Immature natural killer cell (primary cell): Measurements from ENCODE around the gene MPZL2. TPM values are rescaled to one million over a fixed set of nuclear protein-coding genes. Genes with fewer than 3 reads are reported as not detected.

Source experiments
- DNase-seq, 3 donors: peaks; one replicate each; pipeline ENCODE4 v3.0.0; 2022; ENCODE audit warnings: mixed read lengths in 1 of 3
- H3K27ac Mint-ChIP-seq, 6 donors: one replicate each; pipeline ENCODE4 v1.8.0; 2020; ENCODE audit warnings: mixed read lengths in 6 of 6, mild to moderate bottlenecking in 5 of 6, inconsistent platforms in 4 of 6, moderate library complexity in 3 of 6
- H3K27me3 Mint-ChIP-seq, 3 donors: one replicate each; pipeline ENCODE4 v1.8.0; 2020 to 2021; ENCODE audit warnings: low read depth in 3 of 3, mild to moderate bottlenecking in 3 of 3, mixed read lengths in 3 of 3, moderate library complexity in 3 of 3, inconsistent platforms in 1 of 3
- H3K36me3 Mint-ChIP-seq, 3 donors: one replicate each; pipeline ENCODE4 v1.8.0; 2020; ENCODE audit warnings: mixed read lengths in 3 of 3, inconsistent platforms in 2 of 3, mild to moderate bottlenecking in 2 of 3
- H3K4me1 Mint-ChIP-seq, 2 donors: one replicate each; pipeline ENCODE4 v1.8.0; 2020; ENCODE audit warnings: inconsistent platforms in 2 of 2, mild to moderate bottlenecking in 2 of 2, mixed read lengths in 2 of 2, moderate library complexity in 1 of 2
- H3K4me3 Mint-ChIP-seq, 5 donors: one replicate each; pipeline ENCODE4 v1.8.0; 2020; ENCODE audit warnings: mild to moderate bottlenecking in 5 of 5, mixed read lengths in 5 of 5, inconsistent platforms in 3 of 5, moderate library complexity in 3 of 5
- H3K9me3 Mint-ChIP-seq, 6 donors: one replicate each; pipeline ENCODE4 v1.8.0; 2020; ENCODE audit warnings: mild to moderate bottlenecking in 6 of 6, mixed read lengths in 6 of 6, inconsistent platforms in 4 of 6, moderate library complexity in 3 of 6
- polyA plus RNA-seq, 3 donors: library from polyadenylated mRNA; unstranded; fragments of 300-500 nt; fragmentation: Illumina TruSeq; gene quantifications; one replicate each; pipeline ENCODE4 v1.2.3, GENCODE V29; 2021

Gene MPZL2
- polyA plus RNA-seq, 3 donors from 2014 or later, result 0.17 to 1.5 (median 0.49) TPM

GRCh38 chr11:118232659-118233058 is 31.4 kb downstream of the MPZL2 start:
- H3K4me1 Mint-ChIP-seq, result no peaks in the 10 kb centered on the region
- no peak overlapping the region for H3K27ac Mint-ChIP-seq
- H3K36me3 Mint-ChIP-seq, result peaks cover 14 to 31% (median 18%) of the 10 kb centered on the region in 3 donors
- H3K9me3 Mint-ChIP-seq, result no peaks in the 10 kb centered on the region
- H3K27me3 Mint-ChIP-seq, result peaks cover 0 to 4% (median 2%) of the 10 kb centered on the region in 3 donors
- DNase-seq, result no peak
- no peak overlapping the region for H3K4me3 Mint-ChIP-seq

- Mint-ChIP-seq H3K9me3 (no peaks in the 10 kb centered on the region), H3K36me3 (peaks cover 16 to 33% (median 18%) of the 10 kb centered on the region in 3 donors), H3K27me3 (peaks cover 2 to 15% (median 4%) of the 10 kb centered on the region in 3 donors), H3K4me3 (no peak overlapping the region), H3K27ac (no peak overlapping the region), H3K4me1 (no peaks in the 10 kb centered on the region)
- DNase-seq, result no peak
Measured at GRCh38 chr11:118231461-118231860, 32.6 kb downstream of the MPZL2 start.

GRCh38 chr11:118230088-118230487 is 34.0 kb downstream of the MPZL2 start:
- Mint-ChIP-seq H3K4me1 (peaks cover 6% of the 10 kb centered on the region in 2 donors), H3K9me3 (no peaks in the 10 kb centered on the region), H3K36me3 (peaks cover 8 to 26% (median 14%) of the 10 kb centered on the region in 3 donors), H3K27ac (peak overlapping the region in 5 of 6 donors; percentile 31 to 47 (median 32)), H3K4me3 (peak overlapping the region in 4 of 5 donors; percentile 14 to 83 (median 72)), H3K27me3 (peaks cover 5 to 22% (median 6%) of the 10 kb centered on the region in 3 donors)
- peak; percentile 63 to 65 (median 65) for DNase-seq

- no peaks in the 10 kb centered on the region for H3K9me3 Mint-ChIP-seq
- DNase-seq, result no peak
- peaks cover 5 to 24% (median 6%) of the 10 kb centered on the region in 3 donors for H3K27me3 Mint-ChIP-seq
- peaks cover 13 to 14% of the 10 kb centered on the region in 2 donors for H3K4me1 Mint-ChIP-seq
- H3K36me3 Mint-ChIP-seq, result peaks cover 5 to 21% (median 9%) of the 10 kb centered on the region in 3 donors
- H3K27ac Mint-ChIP-seq, result peak overlapping the region in 5 of 6 donors; percentile 32 to 80 (median 54)
- peak overlapping the region; percentile 61 to 86 (median 77) for H3K4me3 Mint-ChIP-seq
Measured at GRCh38 chr11:118229274-118229847, 34.7 kb downstream of the MPZL2 start.

GRCh38 chr11:118227865-118228785 is 36.0 kb downstream of the MPZL2 start:
- Mint-ChIP-seq H3K4me3 (peak overlapping the region; percentile 55 to 90 (median 86)), H3K4me1 (peaks cover 22 to 25% of the 10 kb centered on the region in 2 donors), H3K9me3 (no peaks in the 10 kb centered on the region), H3K36me3 (peaks cover 4 to 12% (median 5%) of the 10 kb centered on the region in 3 donors), H3K27ac (peak overlapping the region; percentile 72 to 95 (median 90)), H3K27me3 (peaks cover 5 to 24% (median 6%) of the 10 kb centered on the region in 3 donors)
- DNase-seq, result peak; percentile 82 to 86 (median 84)

- Mint-ChIP-seq H3K36me3 (peaks cover 0 to 6% (median 5%) of the 10 kb centered on the region in 3 donors), H3K27ac (peak overlapping the region; percentile 72 to 95 (median 90)), H3K4me1 (peaks cover 22 to 25% of the 10 kb centered on the region in 2 donors), H3K27me3 (peaks cover 5 to 24% (median 6%) of the 10 kb centered on the region in 3 donors), H3K9me3 (peaks cover 0 to 1% (median 0%) of the 10 kb centered on the region in 6 donors), H3K4me3 (peak overlapping the region; percentile 55 to 90 (median 86))
- peak in 1 of 3 donors; percentile 41 for DNase-seq
Measured at GRCh38 chr11:118226781-118227180, 37.3 kb downstream of the MPZL2 start.

GRCh38 chr11:118226296-118226695 is 37.8 kb downstream of the MPZL2 start:
- peaks cover 0 to 1% (median 0%) of the 10 kb centered on the region in 6 donors for H3K9me3 Mint-ChIP-seq
- H3K4me3 Mint-ChIP-seq, result peak overlapping the region; percentile 55 to 90 (median 86)
- peaks cover 5 to 24% (median 6%) of the 10 kb centered on the region in 3 donors for H3K27me3 Mint-ChIP-seq
- H3K27ac Mint-ChIP-seq, result peak overlapping the region in 5 of 6 donors; percentile 72 to 92 (median 87)
- peaks cover 0 to 6% (median 5%) of the 10 kb centered on the region in 3 donors for H3K36me3 Mint-ChIP-seq
- peaks cover 22 to 25% of the 10 kb centered on the region in 2 donors for H3K4me1 Mint-ChIP-seq
- no peak for DNase-seq

GRCh38 chr11:118224511-118225188 is 39.4 kb downstream of the MPZL2 start, which contains the start of gene JAML:
JAML (minus strand) TSS chr11:118225011; CDS start chr11:118214866, 10,145 bp downstream.
- Mint-ChIP-seq H3K27me3 (peaks cover 6 to 24% (median 9%) of the 10 kb centered on the region in 3 donors), H3K27ac (peak within 1 kb of the TSS in 5 of 6 donors; percentile 6 to 70 (median 36)), H3K4me1 (peaks cover 25 to 27% of the 10 kb centered on the region in 2 donors), H3K36me3 (peaks cover 0 to 6% (median 5%) of the 10 kb centered on the region in 3 donors), H3K4me3 (peak within 1 kb of the TSS; percentile 48 to 61 (median 52)), H3K9me3 (peaks cover 0 to 1% (median 0%) of the 10 kb centered on the region in 6 donors)
- no peak for DNase-seq

GRCh38 chr11:118223992-118224391 is 40.1 kb downstream of the MPZL2 start:
- H3K27ac Mint-ChIP-seq, result peak overlapping the region in 1 of 6 donors; percentile 70
- peaks cover 25 to 29% of the 10 kb centered on the region in 2 donors for H3K4me1 Mint-ChIP-seq
- peak overlapping the region; percentile 2 to 58 (median 43) for H3K4me3 Mint-ChIP-seq

GRCh38 chr11:118223570-118223969 is 40.5 kb downstream of the MPZL2 start:
- Mint-ChIP-seq H3K4me1 (peaks cover 25 to 29% of the 10 kb centered on the region in 2 donors), H3K9me3 (peaks cover 0 to 1% (median 0%) of the 10 kb centered on the region in 6 donors), H3K36me3 (peaks cover 0 to 6% (median 5%) of the 10 kb centered on the region in 3 donors), H3K4me3 (peak overlapping the region; percentile 9 to 58 (median 43)), H3K27ac (peak overlapping the region in 1 of 6 donors; percentile 70), H3K27me3 (peaks cover 6 to 26% (median 8%) of the 10 kb centered on the region in 3 donors)
- DNase-seq, result no peak

More at GRCh38 chr11:118223992-118224391, 40.1 kb downstream of the MPZL2 start:
- Mint-ChIP-seq H3K36me3 (peaks cover 0 to 6% (median 5%) of the 10 kb centered on the region in 3 donors), H3K9me3 (peaks cover 0 to 1% (median 0%) of the 10 kb centered on the region in 6 donors), H3K27me3 (peaks cover 6 to 26% (median 8%) of the 10 kb centered on the region in 3 donors)
- DNase-seq, result no peak

GRCh38 chr11:118222437-118222836 is 41.7 kb downstream of the MPZL2 start:
- H3K27ac Mint-ChIP-seq, result no peak overlapping the region
- H3K36me3 Mint-ChIP-seq, result peaks cover 0 to 6% (median 5%) of the 10 kb centered on the region in 3 donors
- peaks cover 25 to 29% of the 10 kb centered on the region in 2 donors for H3K4me1 Mint-ChIP-seq
- peaks cover 8 to 20% (median 8%) of the 10 kb centered on the region in 3 donors for H3K27me3 Mint-ChIP-seq
- no peak for DNase-seq
- H3K4me3 Mint-ChIP-seq, result peak overlapping the region in 2 of 5 donors; percentile 9 to 15
- H3K9me3 Mint-ChIP-seq, result peaks cover 0 to 1% (median 0%) of the 10 kb centered on the region in 6 donors

GRCh38 chr11:118221419-118221818 is 42.7 kb downstream of the MPZL2 start:
- H3K9me3 Mint-ChIP-seq, result peaks cover 0 to 1% (median 0%) of the 10 kb centered on the region in 6 donors
- no peak overlapping the region for H3K4me3 Mint-ChIP-seq
- no peak overlapping the region for H3K27ac Mint-ChIP-seq
- DNase-seq, result no peak
- H3K27me3 Mint-ChIP-seq, result peaks cover 5 to 14% (median 6%) of the 10 kb centered on the region in 3 donors
- peaks cover 0 to 3% (median 2%) of the 10 kb centered on the region in 3 donors for H3K36me3 Mint-ChIP-seq
- peaks cover 25 to 29% of the 10 kb centered on the region in 2 donors for H3K4me1 Mint-ChIP-seq
